ENCODE results near the gene TLCD3B. TPM values are rescaled to one million over a fixed set of nuclear protein-coding genes. Genes with fewer than 3 reads are reported as not detected.

TLCD3B gene
- total RNA-seq, 1 donor from 2014 or later: 1.4 TPM

DNA sequence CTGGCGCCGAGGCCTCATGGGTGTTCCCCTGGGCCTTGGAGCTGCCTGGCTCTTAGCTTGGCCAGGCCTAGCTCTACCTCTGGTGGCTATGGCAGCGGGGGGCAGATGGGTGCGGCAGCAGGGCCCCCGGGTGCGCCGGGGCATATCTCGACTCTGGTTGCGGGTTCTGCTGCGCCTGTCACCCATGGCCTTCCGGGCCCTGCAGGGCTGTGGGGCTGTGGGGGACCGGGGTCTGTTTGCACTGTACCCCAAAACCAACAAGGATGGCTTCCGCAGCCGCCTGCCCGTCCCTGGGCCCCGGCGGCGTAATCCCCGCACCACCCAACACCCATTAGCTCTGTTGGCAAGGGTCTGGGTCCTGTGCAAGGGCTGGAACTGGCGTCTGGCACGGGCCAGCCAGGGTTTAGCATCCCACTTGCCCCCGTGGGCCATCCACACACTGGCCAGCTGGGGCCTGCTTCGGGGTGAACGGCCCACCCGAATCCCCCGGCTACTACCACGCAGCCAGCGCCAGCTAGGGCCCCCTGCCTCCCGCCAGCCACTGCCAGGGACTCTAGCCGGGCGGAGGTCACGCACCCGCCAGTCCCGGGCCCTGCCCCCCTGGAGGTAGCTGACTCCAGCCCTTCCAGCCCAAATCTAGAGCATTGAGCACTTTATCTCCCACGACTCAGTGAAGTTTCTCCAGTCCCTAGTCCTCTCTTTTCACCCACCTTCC, 43.5 kb downstream of the TLCD3B start:
- no peaks in the 10 kb centered on the region for H3K4me1 Mint-ChIP-seq (ENCODE audit: low read depth, unreplicated experiment)
- no peak overlapping the region for H3K4me3 Mint-ChIP-seq (ENCODE audit: unreplicated experiment)
- FAIRE-seq: no peak

GRCh38 chr16:29986931-29987330, 44.1 kb downstream of the TLCD3B start:
- H3K4me1 Mint-ChIP-seq (ENCODE audit: low read depth, unreplicated experiment): no peaks in the 10 kb centered on the region
- DNase-seq (ENCODE audit: low read depth): no peak
- H3K36me3 ChIP-seq (ENCODE audit: insufficient read depth, low read length): peaks cover 49% of the 10 kb centered on the region

More for the DNA sequence above, 43.5 kb downstream of the TLCD3B start:
- H4K20me1 ChIP-seq (ENCODE audit: insufficient read depth, low read length): peaks cover 43% of the 10 kb centered on the region
- no peak overlapping the region for H3K27ac ChIP-seq (ENCODE audit: low read depth, low read length)
- no peak overlapping the region for H3K4me3 ChIP-seq (ENCODE audit: insufficient read depth, low read depth, low read length)
- H3K36me3 ChIP-seq (ENCODE audit: insufficient read depth, low read length): peaks cover 46% of the 10 kb centered on the region
- peaks cover 14% of the 10 kb centered on the region for H3K36me3 Mint-ChIP-seq (ENCODE audit: low read depth, unreplicated experiment)
- no peaks in the 10 kb centered on the region for H3K4me1 ChIP-seq (ENCODE audit: insufficient read depth, low read length)
- no peaks in the 10 kb centered on the region for H3K9me3 ChIP-seq (ENCODE audit: insufficient read depth, low read depth, low read length)
- TF ChIP-seq EZH2 (IDR thresholded peaks at IDR 0.05; ENCODE audit: insufficient read depth, low read length) (no peak), CTCF (IDR thresholded peaks at IDR 0.05; ENCODE audit: insufficient read depth, low read depth, low read length) (no peak)
- H3K4me2 ChIP-seq (ENCODE audit: low read length): no peak overlapping the region
- no peak overlapping the region for H2AFZ ChIP-seq (ENCODE audit: low read depth, low read length)
- no peak overlapping the region for H3K9ac ChIP-seq (ENCODE audit: low read length)
- DNase-seq (ENCODE audit: low read depth): no peak
- H3K9me3 Mint-ChIP-seq (ENCODE audit: unreplicated experiment): no peaks in the 10 kb centered on the region
- H3K27ac Mint-ChIP-seq (ENCODE audit: unreplicated experiment): no peak overlapping the region
- no peaks in the 10 kb centered on the region for H3K27me3 Mint-ChIP-seq (ENCODE audit: low read depth, unreplicated experiment)
- H3K79me2 ChIP-seq (ENCODE audit: insufficient read depth, low read length): no peaks in the 10 kb centered on the region
- H3K27me3 ChIP-seq (ENCODE audit: insufficient read depth, low read length): no peaks in the 10 kb centered on the region

More at GRCh38 chr16:29986931-29987330, 44.1 kb downstream of the TLCD3B start:
- Mint-ChIP-seq H3K9me3 (ENCODE audit: unreplicated experiment) (no peaks in the 10 kb centered on the region), H3K36me3 (ENCODE audit: low read depth, unreplicated experiment) (peaks cover 16% of the 10 kb centered on the region), H3K4me3 (ENCODE audit: unreplicated experiment) (no peak overlapping the region), H3K27me3 (ENCODE audit: low read depth, unreplicated experiment) (no peaks in the 10 kb centered on the region), H3K27ac (ENCODE audit: unreplicated experiment) (no peak overlapping the region)
- no peak overlapping the region for H3K4me3 ChIP-seq (ENCODE audit: insufficient read depth, low read depth, low read length)
- H3K9ac ChIP-seq (ENCODE audit: low read length): no peak overlapping the region
- H4K20me1 ChIP-seq (ENCODE audit: insufficient read depth, low read length): peaks cover 48% of the 10 kb centered on the region
- no peak overlapping the region for H3K4me2 ChIP-seq (ENCODE audit: low read length)
- no peaks in the 10 kb centered on the region for H3K27me3 ChIP-seq (ENCODE audit: insufficient read depth, low read length)
- no peaks in the 10 kb centered on the region for H3K4me1 ChIP-seq (ENCODE audit: insufficient read depth, low read length)
- FAIRE-seq: no peak
- no peak for TF ChIP-seq EZH2 (IDR thresholded peaks at IDR 0.05; ENCODE audit: insufficient read depth, low read length)
- no peak for TF ChIP-seq CTCF (IDR thresholded peaks at IDR 0.05; ENCODE audit: insufficient read depth, low read depth, low read length)
- no peaks in the 10 kb centered on the region for H3K79me2 ChIP-seq (ENCODE audit: insufficient read depth, low read length)
- H3K27ac ChIP-seq (ENCODE audit: low read depth, low read length): no peak overlapping the region
- no peaks in the 10 kb centered on the region for H3K9me3 ChIP-seq (ENCODE audit: insufficient read depth, low read depth, low read length)
- H2AFZ ChIP-seq (ENCODE audit: low read depth, low read length): no peak overlapping the region
